ENCODE data around the gene TCP11L1.

TCP11L1 gene

GRCh38 chr11:33068611-33069340 lies 29.4 kb downstream of the TCP11L1 start:
- no peak for DNase-seq (ENCODE audit: extremely low read depth, low read depth)
- TF ChIP-seq, protein P1, sequence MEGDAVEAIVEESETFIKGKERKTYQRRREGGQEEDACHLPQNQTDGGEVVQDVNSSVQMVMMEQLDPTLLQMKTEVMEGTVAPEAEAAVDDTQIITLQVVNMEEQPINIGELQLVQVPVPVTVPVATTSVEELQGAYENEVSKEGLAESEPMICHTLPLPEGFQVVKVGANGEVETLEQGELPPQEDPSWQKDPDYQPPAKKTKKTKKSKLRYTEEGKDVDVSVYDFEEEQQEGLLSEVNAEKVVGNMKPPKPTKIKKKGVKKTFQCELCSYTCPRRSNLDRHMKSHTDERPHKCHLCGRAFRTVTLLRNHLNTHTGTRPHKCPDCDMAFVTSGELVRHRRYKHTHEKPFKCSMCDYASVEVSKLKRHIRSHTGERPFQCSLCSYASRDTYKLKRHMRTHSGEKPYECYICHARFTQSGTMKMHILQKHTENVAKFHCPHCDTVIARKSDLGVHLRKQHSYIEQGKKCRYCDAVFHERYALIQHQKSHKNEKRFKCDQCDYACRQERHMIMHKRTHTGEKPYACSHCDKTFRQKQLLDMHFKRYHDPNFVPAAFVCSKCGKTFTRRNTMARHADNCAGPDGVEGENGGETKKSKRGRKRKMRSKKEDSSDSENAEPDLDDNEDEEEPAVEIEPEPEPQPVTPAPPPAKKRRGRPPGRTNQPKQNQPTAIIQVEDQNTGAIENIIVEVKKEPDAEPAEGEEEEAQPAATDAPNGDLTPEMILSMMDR (IDR thresholded peaks at IDR 0.05; ENCODE audit: low read depth, low read length): no peak

DNA sequence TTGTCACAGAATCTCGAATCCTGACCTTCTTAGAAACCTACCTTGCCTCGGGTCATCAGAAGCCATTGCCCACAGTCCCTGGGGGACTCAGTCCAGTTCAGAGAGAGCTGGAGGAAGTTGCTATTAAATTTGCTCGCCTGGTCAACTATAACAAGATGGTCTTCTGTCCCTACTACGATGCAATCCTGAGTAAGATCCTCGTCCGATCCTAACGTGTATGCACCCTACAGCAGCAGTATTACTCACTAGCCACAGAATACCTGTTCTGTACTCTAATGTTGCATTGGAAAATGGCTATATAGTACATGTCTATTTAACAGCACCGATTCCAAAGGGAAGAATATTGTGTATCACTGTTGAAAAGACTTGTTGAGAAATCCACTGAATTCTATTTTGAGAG lies 33.1 kb downstream of the TCP11L1 start:
- TF ChIP-seq, protein P1 (IDR thresholded peaks at IDR 0.05; ENCODE audit: low read depth, low read length): no peak
- DNase-seq (ENCODE audit: extremely low read depth, low read depth): no peak

- TF ChIP-seq, protein P1 (IDR thresholded peaks at IDR 0.05; ENCODE audit: low read depth, low read length): no peak
- no peak for DNase-seq (ENCODE audit: extremely low read depth, low read depth)
Measured at GRCh38 chr11:33083918-33084317, 44.5 kb downstream of the TCP11L1 start.

DNA sequence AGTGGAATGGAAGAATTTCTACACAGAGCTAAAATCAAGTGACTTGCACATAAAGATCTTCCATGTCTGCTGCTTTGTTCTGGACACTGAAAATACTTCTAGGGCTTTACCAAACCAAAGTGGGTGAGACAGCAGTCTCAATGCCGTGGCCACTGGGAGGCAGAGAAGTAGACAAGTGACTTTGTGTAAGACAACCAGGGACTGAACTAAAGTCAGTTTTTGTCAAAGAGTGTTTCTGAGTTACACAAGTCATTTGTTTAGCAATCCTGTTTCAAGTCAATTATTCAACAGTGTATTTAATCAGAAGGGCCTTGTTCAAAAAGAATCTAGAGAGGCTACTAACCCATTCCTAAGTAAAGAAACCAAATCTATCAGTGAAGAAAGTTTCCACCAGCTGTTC lies 46.6 kb downstream of the TCP11L1 start:
- TF ChIP-seq, protein P1 (IDR thresholded peaks at IDR 0.05; ENCODE audit: low read depth, low read length): no peak
- no peak for DNase-seq (ENCODE audit: extremely low read depth, low read depth)

DNA sequence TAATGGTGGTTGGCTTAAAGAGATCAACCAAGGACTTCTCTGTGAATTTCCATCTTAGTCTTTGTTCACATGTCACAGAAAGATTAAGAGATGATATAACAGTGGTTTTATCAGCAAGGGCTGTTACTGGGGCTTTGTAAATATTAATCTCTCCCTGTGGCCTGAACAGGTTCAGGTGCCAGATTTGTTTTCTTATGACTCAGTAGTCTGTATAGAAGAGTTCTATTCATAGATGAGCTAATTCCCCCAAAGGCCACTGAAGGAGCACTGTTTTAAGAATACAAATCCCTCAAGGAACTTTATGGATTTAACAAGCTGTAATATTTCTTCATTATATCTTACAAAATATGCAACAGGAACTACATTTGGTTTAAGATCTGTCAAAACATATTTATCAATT lies 50.4 kb downstream of the TCP11L1 start:
- no peak for DNase-seq (ENCODE audit: extremely low read depth, low read depth)
- TF ChIP-seq, protein P1 (IDR thresholded peaks at IDR 0.05; ENCODE audit: low read depth, low read length): peak; percentile 1

DNA sequence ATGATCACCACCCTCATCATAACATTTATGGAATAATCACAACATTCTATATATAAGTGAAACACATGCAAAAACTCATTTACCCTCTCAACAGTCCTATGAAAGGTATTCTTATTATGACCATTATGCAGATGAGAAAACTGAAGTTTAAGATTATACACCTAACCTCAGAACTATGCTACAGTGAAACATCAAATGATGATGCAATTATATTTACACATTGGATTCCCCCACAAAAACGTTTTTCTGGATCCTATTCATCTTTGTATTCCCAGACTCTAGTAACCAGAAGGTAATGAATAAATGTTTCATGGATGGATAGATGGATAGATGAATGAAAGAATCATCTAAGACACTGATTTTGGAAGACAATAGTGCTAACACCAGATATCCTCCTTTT lies 54.8 kb downstream of the TCP11L1 start:
- DNase-seq (ENCODE audit: extremely low read depth, low read depth): no peak
- TF ChIP-seq, protein P1 (IDR thresholded peaks at IDR 0.05; ENCODE audit: low read depth, low read length): no peak

- DNase-seq (ENCODE audit: extremely low read depth, low read depth): no peak
- TF ChIP-seq, protein P1 (IDR thresholded peaks at IDR 0.05; ENCODE audit: low read depth, low read length): no peak
Measured at GRCh38 chr11:33103836-33104235, 64.5 kb downstream of the TCP11L1 start.

Measured in AG09319 (cell line).